GM19328 (cell line): ENCODE results near the gene FGF19.

Experiments
- ATAC-seq: cut with Tn5 transposase; IDR thresholded peaks from one replicate; pipeline ENCODE4 v1.9.1; 2021; ENCODE audit warnings: mild to moderate bottlenecking, moderate library complexity; ENCODE audit not compliant: unreplicated experiment

Gene FGF19

DNA sequence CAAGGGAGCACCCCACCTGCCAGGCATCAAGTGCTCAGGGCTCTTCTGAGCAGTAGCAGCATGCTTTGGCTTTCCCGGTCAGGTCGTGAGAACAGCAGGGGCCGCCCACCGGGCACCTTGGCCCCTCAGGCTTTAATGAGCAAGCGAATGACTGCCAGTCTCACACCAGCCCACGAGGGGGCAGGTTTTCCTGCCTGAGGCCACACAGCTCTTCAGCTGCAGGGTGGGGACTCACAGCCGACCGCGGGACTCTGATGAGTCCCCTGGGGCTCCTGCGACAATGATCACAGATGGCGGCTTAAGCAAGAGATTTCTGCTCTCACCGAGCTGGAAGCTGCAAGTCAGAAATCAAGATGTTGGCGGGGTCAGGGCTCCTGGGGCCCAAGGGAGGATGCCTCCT lies 14.3 kb upstream of the FGF19 start:
- ATAC-seq, result no peak

DNA sequence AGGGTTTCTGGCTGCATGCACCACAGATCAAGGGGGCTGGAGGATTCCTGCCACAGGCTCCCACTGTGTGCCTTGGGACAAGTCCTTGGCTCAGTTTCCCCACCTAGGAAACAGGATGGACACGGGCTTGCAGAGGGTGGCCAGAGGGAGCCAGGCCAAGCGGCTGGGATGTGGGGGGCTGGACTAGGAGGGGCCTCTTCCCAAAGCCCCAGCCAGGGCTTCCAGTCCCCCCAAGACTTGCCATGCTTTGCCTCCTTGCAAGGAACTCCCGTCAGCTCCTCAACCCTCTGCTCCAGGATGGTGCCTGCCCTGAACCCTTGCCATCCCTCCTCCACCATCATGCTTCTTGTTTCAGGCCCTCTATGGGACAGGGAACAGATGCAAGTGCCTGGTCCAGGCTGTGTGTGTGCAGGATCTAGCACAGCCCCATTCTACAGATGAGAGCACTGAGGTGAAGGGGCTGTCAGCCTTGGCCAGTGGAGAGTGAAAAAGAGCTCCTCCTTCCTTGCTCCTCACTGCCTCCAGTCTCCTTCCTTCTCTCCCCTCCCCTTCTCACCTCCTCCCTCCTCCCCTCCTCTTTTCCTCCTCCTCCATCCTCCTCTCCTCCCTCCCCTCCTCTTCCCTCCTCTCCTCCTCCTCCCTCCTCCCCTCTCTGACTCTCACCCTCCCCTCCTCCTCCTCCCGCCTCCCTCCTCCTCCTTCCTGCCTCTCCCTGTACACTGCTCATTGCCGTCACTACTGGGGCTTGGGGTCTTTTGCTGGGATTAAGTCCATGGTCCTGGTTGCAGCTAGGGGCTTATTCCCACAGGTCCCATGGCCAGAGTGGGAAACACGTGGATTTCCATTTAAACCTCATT lies 13.3 kb upstream of the FGF19 start:
- ATAC-seq, result no peak

DNA sequence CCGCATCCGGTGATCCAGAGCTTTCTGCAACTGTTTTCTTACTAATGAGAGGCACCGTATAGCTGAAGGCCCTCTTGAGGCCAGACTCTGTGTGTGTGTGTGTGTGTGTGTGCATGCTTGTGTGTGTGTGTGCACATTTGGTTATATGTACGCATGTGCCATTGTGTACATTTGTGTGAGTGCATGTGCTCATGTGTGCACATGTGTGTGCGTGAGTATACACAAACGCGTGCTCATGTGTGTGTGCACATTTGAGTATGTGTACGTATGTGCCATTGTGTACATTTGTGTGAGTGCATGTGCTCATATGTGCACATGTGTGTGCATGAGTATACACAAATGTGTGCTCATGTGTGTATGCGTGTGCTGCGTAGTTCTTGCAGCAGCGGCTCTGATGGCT lies 12.3 kb upstream of the FGF19 start:
- ATAC-seq, result no peak

DNA sequence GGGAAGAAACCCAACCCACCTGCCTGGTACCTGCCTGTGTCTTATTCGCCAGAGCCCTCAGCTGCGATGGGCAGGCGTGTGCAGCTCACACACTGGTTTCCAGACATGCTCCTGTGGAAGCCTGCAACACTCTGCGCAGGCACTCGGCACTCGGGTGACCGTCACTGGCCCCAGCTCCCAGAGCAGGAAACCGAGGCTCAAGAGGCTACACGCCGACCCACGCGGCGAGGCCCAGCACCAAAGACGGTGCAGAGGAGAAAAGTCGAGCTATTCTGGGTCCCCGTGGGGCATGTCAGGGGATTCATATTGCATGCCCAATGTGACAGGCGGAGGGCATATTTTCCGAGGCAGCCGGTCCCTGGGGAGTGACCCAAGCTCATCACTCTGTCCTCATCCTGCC lies 11.6 kb upstream of the FGF19 start:
- no peak for ATAC-seq

DNA sequence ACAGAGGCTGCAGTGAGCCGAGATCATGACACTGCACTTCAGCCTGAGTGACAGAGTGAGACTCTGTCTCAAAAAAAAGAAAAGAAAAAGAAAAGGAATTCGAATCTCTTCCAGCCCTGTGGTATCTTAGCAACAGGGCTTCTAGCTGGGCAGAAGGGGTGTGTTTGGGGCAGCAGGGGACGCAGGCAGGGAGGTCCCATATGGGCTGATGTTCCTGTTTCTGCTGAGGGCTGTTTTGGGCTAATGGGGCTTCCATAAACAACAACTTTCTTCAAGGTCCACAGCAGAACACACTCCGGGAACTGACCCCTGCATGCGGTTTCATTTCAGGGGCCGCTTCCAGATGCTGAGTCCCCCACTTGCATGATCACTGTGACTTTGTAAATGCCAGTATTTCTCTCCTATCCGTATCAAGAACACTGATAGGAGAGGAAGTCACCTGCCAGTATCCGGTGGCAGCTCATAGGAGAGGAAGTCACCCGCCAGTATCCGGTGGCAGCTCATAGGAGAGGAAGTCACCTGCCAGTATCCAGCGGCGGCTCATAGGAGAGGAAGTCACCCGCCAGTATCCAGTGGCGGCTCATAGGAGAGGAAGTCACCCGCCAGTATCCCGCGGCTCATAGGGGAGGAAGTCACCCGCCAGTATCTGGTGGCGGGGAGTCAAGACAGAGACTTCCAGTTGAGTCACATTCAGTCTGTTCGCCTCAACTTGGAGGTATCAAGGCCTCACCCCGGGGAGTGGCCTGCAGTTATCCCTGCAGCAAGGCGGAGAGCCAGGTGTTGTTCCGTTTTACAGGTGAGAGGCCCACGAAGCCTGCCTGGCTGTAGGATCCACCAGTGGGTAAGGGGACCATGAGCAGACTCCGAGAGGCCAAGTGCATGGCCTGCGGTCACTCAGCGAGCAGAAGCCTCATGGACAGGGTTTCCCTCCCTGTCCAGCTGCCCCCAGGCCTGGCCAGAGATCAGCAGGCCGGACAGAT lies 8.3 kb upstream of the FGF19 start:
- ATAC-seq, result no peak

DNA sequence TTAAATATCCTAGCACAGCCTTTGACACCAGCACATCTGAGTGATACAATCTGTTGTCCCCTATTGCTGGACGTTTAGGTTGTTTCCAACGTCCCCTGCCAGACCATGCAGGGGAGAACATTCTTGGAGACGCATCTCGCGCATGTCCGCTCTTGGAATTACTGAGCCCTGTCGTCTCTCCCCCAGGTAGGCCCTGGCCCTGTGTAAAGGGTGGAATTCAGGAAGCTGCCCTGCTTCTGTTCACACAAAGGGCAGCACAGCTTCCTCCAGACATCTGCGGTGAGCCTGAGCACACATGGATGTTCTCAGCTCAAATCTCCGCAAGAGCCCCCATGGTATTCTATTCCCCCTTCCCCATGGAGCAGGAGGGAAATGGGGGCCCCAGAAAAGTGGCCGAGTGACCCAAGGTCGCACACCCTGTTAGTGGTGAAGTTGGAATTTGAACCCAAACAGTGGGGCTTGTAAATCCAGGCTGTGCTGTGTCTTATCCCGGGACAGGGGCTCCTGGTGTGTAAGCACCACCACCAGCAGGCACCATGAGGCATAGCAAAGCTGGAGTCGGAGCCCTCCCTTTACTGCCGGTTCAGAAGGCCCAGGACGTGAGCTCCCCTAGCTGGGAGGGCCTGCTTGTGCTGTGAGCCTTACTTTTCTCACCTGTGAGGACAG lies 5.0 kb upstream of the FGF19 start:
- no peak for ATAC-seq

DNA sequence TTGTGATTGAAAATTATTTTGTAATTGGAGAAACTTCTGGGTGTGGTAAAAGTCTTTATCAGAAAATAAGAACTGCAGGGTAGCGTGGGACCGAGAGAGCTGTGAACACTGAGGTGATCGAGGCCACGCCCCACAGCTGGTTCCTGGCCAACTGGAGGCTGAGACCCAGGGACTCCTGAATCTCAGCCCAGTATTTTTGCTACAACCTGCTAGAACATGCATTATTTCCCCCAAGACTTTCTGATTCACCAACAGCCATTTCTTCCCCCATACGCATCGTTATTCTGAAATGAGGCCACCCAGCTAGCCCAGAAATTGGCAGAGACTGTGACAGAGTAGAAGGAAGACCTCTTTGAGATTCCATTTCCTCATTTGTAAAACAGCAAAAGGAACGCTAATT lies 3.4 kb upstream of the FGF19 start:
- no peak for ATAC-seq

DNA sequence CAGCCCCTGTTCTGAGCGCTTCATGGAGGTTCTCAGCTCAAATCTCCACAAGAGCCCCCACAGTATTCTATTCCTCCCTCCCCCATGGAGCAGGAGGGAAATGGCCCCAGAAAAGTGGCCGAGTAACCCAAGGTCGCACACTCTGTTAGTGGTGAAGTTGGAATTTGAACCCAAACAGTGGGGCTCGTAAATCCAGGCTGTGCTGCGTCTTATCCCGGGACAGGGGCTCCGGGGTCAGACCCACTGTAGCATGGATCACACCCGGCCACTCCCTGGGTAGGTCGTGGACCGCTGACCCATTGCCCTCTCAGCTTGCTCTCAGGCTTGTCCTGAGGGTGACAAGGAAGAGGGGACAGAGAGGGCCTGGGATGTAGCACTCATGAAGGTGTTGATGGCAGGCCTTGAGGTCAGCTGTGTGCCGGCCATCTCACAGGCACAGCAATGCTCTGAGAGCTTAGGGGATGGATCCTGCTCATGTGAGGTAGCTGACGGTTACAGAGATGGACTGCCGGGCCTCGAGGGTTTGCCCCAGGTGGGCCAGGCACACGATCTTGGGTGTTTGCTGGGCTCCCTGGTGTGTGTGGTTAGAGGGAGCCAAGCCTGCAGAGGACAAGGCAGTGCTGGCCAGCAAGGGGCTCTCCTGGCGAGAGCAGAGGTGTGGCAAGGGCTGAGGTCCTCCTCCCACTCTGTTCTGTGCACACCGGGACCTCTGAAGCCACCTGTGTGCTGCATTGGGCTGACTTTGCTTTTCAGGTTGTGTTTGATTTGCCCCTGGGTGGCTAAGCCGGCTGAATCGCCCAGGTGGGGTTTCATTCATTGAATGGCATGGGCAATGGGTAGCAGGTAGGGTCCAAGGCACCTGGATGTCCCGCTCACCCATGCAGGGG lies 2.3 kb upstream of the FGF19 start:
- ATAC-seq, result no peak

DNA sequence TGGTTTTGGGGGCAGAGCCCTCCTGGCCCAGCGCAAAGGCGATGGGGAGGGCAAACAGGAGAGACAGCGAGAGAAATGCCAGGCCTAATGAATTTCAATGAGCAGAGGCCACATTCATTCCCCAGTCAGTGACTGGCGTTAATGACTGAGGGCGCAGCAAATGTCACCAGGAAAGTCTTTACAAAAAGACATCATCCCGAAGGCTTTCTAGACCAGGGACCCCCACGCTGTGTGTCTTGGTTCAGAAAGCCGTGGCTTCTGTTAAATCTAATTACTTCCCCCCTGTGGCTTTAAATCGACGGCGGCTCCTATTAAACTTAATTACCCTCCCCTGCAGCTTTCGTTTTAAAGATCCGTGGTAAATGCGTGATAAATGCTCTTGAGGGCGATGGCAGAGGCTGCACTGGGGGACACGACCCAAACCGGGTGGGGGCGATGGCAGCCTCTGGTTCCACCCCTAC lies 1.6 kb upstream of the FGF19 start:
- no peak for ATAC-seq

DNA sequence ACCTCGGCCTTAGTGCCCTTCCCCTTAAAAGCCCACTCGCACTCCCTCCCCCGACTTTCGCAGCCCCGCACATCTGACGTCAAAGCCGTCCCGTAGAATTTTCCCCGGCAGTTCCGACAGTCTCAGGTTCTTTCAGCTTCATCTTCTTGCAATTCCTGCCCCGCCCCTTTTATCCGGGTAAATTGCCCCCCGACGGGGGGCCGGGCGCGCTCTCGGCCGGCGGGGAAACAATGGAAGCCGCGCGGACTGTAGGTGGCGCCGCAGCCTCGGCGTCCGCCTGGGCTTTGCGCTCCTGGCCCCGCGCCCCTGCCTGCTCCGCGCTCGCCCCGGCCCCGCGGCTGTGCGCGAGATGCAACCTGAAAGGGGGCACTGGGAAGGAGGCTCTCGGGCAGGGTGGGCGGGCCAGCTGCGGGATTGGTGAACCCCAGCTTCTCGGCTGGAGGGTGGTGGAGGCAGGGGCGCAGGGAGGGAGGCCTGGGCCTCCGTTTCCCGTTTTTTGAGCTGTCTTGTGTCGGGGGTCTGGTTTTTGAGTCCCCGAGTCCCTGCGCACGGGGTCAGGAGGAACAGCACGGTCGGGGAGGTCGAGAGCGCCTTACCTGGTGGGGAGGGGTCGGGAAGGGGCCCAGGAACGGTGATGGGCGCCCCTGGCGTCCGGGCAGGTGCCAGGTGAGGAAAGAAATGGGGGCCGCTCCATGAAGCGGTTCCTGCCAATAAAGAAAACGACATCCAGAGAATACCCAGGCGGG lies 859 bp upstream of the FGF19 start:
- no peak for ATAC-seq

DNA sequence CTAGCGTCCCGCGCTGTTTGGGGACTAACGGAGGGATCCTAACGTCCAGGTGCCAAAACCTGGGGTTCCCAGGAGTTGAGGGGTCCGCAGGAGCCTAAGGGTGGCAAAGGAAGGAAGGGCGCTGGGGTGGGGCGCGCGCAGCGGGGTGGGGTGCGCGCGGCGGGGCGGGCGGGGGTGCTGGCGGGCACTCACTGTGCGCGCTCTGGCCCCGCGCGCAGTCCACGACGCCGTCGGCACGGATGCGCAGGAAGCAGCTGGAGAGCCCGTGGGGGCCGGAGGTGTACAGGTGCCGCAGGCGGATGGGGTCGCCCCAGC lies 412 bp downstream of the FGF19 start:
- ATAC-seq, result no peak

DNA sequence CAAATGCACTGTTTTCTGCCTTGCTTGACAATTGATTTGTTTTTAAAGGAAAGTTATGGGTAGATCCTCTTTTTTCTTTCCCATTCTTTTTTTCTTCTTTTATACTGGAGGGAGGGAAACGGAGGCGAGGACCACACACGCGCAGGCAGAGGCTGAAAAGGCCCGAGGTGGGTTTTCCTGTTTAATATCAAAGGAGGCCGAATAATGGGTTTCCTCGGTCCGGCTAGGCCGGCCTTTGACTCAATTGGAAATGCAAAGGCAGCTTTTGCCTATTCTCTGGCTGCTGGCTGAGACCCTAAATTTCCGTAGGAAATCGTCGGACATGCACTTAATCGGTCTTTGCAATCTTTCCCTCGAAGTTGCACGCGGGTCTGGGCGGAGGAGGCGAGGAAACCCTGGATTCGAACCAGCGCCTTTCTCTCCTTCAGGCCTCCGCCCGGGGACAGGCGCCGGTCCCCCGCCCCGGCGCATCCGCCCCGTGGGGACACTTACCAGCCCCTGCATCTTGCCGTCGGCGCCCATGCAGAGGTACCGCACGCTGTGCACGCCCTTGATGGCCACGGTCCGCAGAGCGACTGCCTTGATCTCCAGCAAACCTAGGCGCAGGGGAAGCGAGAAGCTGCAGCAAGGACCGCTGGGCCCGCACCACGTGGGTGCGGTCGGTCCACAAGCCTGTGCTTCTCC lies 911 bp downstream of the FGF19 start:
- ATAC-seq, result no peak

DNA sequence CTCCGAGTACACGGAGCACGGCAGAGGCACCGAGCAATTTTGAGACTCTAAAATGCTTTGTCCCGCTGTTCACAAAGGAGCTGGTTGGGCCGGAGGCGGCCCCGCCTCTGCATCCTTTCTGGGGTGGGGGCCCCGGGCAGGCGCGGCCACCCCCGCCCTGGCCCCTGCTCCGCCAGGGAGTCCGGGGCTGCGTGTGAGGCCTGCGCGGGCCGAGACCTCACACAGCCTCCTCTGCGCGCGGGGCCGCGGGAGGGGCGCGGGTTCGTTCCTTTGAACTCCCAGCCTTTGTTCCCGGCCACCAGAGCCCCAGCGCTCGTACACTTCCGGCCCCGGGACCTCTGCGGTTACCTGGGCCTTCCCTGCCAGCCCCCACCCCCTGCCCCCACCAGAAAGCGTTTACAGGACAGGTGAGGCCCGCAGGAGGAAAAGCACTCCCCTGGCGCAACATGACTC lies 1.6 kb downstream of the FGF19 start:
- ATAC-seq, result no peak

DNA sequence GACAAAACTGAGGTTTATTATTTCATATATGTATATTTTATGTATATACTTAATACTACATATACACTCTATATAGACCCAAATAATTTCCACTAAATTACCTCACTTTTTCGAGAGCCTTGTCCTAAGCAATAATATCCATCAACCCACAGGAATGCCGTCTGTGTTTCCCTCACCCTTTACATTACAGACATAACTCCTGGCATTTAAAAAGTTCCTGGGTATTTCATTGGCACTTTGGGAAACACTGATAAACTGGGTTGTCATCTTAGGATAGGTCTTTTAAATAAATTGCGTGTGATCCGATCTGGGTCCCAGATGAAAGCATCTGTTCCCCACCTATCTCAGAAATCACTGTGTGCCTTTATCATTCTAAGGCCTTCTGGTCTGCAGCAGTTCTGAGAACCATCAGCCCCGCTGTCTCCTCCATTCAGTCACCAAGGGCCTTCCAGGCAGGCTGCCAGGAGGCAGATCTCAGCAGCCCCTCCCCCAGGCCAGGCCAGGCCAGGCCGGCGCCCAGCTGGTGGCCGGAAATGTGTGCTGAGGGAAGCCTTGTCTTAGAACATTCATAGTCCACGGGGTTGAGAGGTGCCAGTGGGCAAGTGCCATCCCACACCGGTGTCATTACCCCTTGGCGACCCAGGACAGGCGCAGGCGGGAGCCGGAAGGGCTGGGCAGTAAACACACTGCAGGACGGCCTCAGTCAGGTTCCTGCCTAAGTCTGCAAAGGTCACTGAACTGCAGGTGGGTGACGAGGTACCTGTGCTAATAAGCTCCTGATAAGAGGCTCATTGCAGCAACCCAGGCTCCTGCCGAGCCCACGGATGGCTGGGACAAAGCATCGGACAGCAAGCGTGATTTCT lies 3.3 kb downstream of the FGF19 start:
- ATAC-seq, result no peak

DNA sequence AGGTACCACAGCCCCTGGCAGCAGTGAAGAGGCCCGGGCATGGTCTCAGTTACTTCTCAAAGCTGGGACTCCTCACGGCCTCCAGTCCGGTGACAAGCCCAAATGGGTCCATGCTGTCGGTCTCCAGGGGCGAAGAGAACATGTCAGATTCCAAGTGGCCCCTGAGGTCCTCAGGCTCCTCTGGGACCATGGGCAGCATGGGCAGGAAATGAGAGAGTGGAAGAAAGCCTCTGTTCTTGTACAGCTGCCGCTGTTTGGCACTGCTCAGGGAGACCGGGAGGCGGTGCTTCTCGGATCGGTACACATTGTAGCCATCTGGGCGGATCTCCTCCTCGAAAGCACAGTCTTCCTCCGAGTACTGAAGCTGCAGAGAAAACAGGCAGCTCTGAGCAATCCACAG lies 4.6 kb downstream of the FGF19 start:
- ATAC-seq, result no peak

DNA sequence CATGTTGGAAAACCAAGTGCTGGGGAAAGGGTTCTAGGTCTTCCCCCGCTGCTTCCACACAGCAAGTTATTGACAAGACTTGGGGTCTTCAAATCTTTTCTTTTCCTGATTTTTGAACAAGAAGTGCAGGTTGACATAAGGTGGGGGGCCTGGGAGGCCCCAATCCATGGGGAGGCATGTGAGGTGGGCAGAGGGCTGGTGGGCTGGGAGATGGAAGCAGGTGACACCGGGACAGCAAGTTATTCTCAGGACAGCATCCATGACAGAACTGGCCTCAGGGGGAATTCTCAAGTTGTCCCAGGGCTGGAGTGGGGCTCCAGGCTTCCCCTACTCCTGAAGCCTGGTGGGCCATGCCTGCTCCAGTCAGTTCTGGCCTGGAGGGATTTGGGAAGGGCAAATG lies 5.5 kb downstream of the FGF19 start:
- ATAC-seq, result no peak

DNA sequence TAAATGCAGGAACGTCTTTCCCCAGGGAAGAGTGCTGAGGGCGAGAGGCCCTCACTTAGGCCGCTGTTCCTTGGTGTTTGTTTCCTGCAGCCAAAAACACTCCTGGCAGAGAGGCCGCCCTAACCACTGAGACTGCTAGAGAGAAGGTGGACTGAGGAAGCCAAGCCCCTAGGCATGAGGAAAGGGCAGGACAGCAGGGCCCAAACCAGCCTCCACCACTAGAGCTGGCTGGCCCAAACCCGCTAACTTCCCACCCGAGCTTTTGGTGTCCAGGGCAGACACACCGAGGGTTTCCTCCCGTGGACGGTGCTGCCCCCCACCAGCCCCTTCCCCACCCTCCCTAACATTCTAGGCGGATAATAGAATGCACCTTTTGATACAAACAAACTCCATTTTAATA lies 6.0 kb downstream of the FGF19 start:
- no peak for ATAC-seq

DNA sequence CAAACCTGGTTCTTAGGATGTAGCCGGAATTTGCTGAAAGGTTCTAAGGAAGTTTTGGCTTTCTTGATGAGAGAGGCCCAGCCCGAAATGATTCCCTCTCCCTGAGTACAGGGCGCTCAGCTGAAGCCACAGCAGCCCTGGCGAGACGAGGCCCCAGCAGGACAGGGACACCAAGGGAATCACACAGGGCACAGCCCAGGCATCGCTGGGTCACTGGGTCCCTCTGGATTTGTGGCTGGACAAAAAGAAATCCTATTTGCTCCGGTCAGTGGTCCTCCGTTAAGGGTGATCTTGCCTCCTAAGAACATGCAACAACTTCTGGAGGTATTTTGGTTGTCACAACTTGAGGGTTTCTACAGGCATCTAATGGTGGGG lies 6.4 kb downstream of the FGF19 start:
- no peak for ATAC-seq
